Vagina (tissue), 2 donors: ENCODE results near the gene CFAP74. TPM values are rescaled to one million over a fixed set of nuclear protein-coding genes. Genes with fewer than 3 reads are reported as not detected.

Experiments used
- DNase-seq, 2 donors: peaks; one replicate each; pipeline ENCODE4 v3.0.0-alpha.2; 2017; ENCODE audit errors: extremely low spot score in 2 of 2
- H3K27ac ChIP-seq: fragments of 200-600 bp; sonication (generic); one replicate; pipeline ENCODE4 v1.5.1; 2019
- H3K27me3 ChIP-seq: fragments of 200-600 bp; sonication (generic); one replicate; pipeline ENCODE4 v1.5.1; 2019
- H3K36me3 ChIP-seq, 2 donors: fragments of 200-600 bp; sonication (generic); one replicate each; pipeline ENCODE4 v1.5.1; 2017 to 2019
- H3K4me1 ChIP-seq: fragments of 200-600 bp; sonication (generic); one replicate; pipeline ENCODE4 v1.5.1; 2019
- H3K4me3 ChIP-seq, 2 donors: fragments of 200-600 bp; sonication (generic); 1 replicate in 1 of 2; 2 replicates in 1 of 2; pipeline ENCODE4 v1.5.1; 2016 to 2019
- H3K9me3 ChIP-seq: fragments of 200-600 bp; sonication (generic); one replicate; pipeline ENCODE4 v1.5.1; 2019
- CTCF ChIP-seq, 3 experiments: fragments of 450-650 bp in 2 of 3; fragments of 200-600 bp in 1 of 3; sonication (generic) in 1 of 3; IDR thresholded peaks; one replicate each; pipeline ENCODE4 v1.5.1; 2017 to 2019; ENCODE audit warnings: antibody characterized with exemption in 3 of 3, mild to moderate bottlenecking in 2 of 3, moderate library complexity in 2 of 3
- POLR2A ChIP-seq, 2 donors: fragments of 450-650 bp; IDR thresholded peaks; one replicate each; pipeline ENCODE4 v1.6.1; 2017; ENCODE audit warnings: antibody characterized with exemption in 2 of 2, mild to moderate bottlenecking in 2 of 2, moderate library complexity in 2 of 2
- POLR2AphosphoS5 ChIP-seq, 2 donors: sonication (generic); formaldehyde crosslinking; IDR thresholded peaks; one replicate each; pipeline ENCODE4 v1.9.0; 2017; ENCODE audit warnings: antibody characterized with exemption in 2 of 2, mild to moderate bottlenecking in 2 of 2, low read depth in 1 of 2; ENCODE audit not compliant: insufficient read depth in 1 of 2
- intact Hi-C: fragments of 100-400 bp; cut with DNase I; formaldehyde crosslinking; loops from one replicate; pipeline ENCODE4 v1.15.1; 2023
- total RNA-seq: library from RNA; depleted of rRNA; stranded (reverse); fragments of >200 nt; gene quantifications from one replicate; pipeline ENCODE4 v1.2.3, GENCODE V29; 2016

CFAP74 gene
- total RNA-seq, 1 donor from 2014 or later, result not detected

- H3K4me3 ChIP-seq, result no peak overlapping the region
- H3K27me3 ChIP-seq, result no peaks in the 10 kb centered on the region
- no peak overlapping the region for H3K27ac ChIP-seq
- no peak for TF ChIP-seq CTCF (IDR thresholded peaks at IDR 0.05)
- no peak for TF ChIP-seq POLR2AphosphoS5 (IDR thresholded peaks at IDR 0.05; ENCODE audit: insufficient read depth in 1 of 2, low read depth in 1 of 2)
- no peak for TF ChIP-seq POLR2A (IDR thresholded peaks at IDR 0.05)
- no peaks in the 10 kb centered on the region for H3K9me3 ChIP-seq
- H3K36me3 ChIP-seq, result no peaks in the 10 kb centered on the region
- intact Hi-C loops, result no loop called here
- no peak for DNase-seq
- H3K4me1 ChIP-seq, result peaks cover 7% of the 10 kb centered on the region
Measured at GRCh38 chr1:1939296-1940122, 64.1 kb downstream of the CFAP74 start.

- Histone ChIP-seq H3K27me3 (no peaks in the 10 kb centered on the region), H3K4me3 (no peak overlapping the region), H3K4me1 (peaks cover 1% of the 10 kb centered on the region), H3K27ac (no peak overlapping the region), H3K36me3 (no peaks in the 10 kb centered on the region), H3K9me3 (no peaks in the 10 kb centered on the region)
- no peak for DNase-seq
- no peak for TF ChIP-seq POLR2AphosphoS5 (IDR thresholded peaks at IDR 0.05; ENCODE audit: insufficient read depth in 1 of 2, low read depth in 1 of 2)
- TF ChIP-seq CTCF (IDR thresholded peaks at IDR 0.05), result no peak
- no peak for TF ChIP-seq POLR2A (IDR thresholded peaks at IDR 0.05)
- intact Hi-C loops, result no loop called here
Measured at GRCh38 chr1:1938613-1939295, 64.8 kb downstream of the CFAP74 start.

GRCh38 chr1:1938276-1938573 is 65.4 kb downstream of the CFAP74 start:
- intact Hi-C loops, result no loop called here
- Histone ChIP-seq H3K27me3 (no peaks in the 10 kb centered on the region), H3K27ac (no peak overlapping the region), H3K4me1 (no peaks in the 10 kb centered on the region), H3K36me3 (no peaks in the 10 kb centered on the region), H3K9me3 (no peaks in the 10 kb centered on the region), H3K4me3 (no peak overlapping the region)
- TF ChIP-seq POLR2AphosphoS5 (IDR thresholded peaks at IDR 0.05; ENCODE audit: insufficient read depth in 1 of 2, low read depth in 1 of 2), result no peak
- no peak for TF ChIP-seq POLR2A (IDR thresholded peaks at IDR 0.05)
- TF ChIP-seq CTCF (IDR thresholded peaks at IDR 0.05), result no peak
- no peak for DNase-seq

GRCh38 chr1:1937549-1938275 is 65.9 kb downstream of the CFAP74 start:
- DNase-seq, result no peak
- H3K27me3 ChIP-seq, result no peaks in the 10 kb centered on the region

More at GRCh38 chr1:1937549-1938275, 65.9 kb downstream of the CFAP74 start:
- no peaks in the 10 kb centered on the region for H3K36me3 ChIP-seq
- intact Hi-C loops, result no loop called here
- H3K4me3 ChIP-seq, result no peak overlapping the region
- TF ChIP-seq CTCF (IDR thresholded peaks at IDR 0.05) (no peak), POLR2A (IDR thresholded peaks at IDR 0.05) (no peak), POLR2AphosphoS5 (IDR thresholded peaks at IDR 0.05; ENCODE audit: insufficient read depth in 1 of 2, low read depth in 1 of 2) (no peak)
- H3K9me3 ChIP-seq, result no peaks in the 10 kb centered on the region
- no peak overlapping the region for H3K27ac ChIP-seq
- no peaks in the 10 kb centered on the region for H3K4me1 ChIP-seq
